Sigmoid colon (tissue), 4 donors: Measurements from ENCODE around the gene ARRB1.

Experiments used
- CTCF ChIP-seq, 4 experiments: fragments of 450-650 bp in 3 of 4; fragments of 200-600 bp in 1 of 4; IDR thresholded peaks; one replicate each; pipeline ENCODE4 v1.5.1; 2016 to 2019; ENCODE audit warnings: antibody characterized with exemption in 4 of 4, mild to moderate bottlenecking in 3 of 4, moderate library complexity in 2 of 4
- POLR2A ChIP-seq, 2 donors: fragments of 450-650 bp; IDR thresholded peaks; one replicate each; pipeline ENCODE4 v1.6.1; 2016; ENCODE audit warnings: antibody characterized with exemption in 2 of 2, mild to moderate bottlenecking in 2 of 2, moderate library complexity in 2 of 2
- POLR2AphosphoS5 ChIP-seq, 4 donors: sonication (generic); formaldehyde crosslinking; IDR thresholded peaks; one replicate each; pipeline ENCODE4 v1.6.1; 2017; ENCODE audit warnings: antibody characterized with exemption in 4 of 4

GRCh38 chr11:75383246-75383645, 31.8 kb upstream of the ARRB1 start:
- TF ChIP-seq CTCF (IDR thresholded peaks at IDR 0.05) = no peak
- no peak for TF ChIP-seq POLR2A (IDR thresholded peaks at IDR 0.05)
- no peak for TF ChIP-seq POLR2AphosphoS5 (IDR thresholded peaks at IDR 0.05)
